Calu3 (cell line): ENCODE results near the gene SLC25A14. TPM values are rescaled to one million over a fixed set of nuclear protein-coding genes. Genes with fewer than 3 reads are reported as not detected.

ENCODE experiments used
- BruUV-seq: library from RNA; stranded (reverse); fragments of 400-500 nt; replicated peaks from 2 replicates; lab custom pipeline; 2021; lab: Mats Ljungman, UMichigan
- CTCF ChIA-PET: fragments of 300-600 bp; sonication (Branson Sonifier 250); formaldehyde crosslinking; loops from one replicate; lab custom pipeline; 2022; ENCODE audit warnings: antibody characterized with exemption; lab: Charles Lee
- DNase-seq: peaks from one replicate; pipeline ENCODE4 v3.0.0; 2022
- H3K27ac Mint-ChIP-seq: one replicate; pipeline ENCODE4 v1.8.0; 2022; ENCODE audit warnings: mixed read lengths; ENCODE audit not compliant: unreplicated experiment
- H3K27me3 Mint-ChIP-seq: one replicate; pipeline ENCODE4 v1.8.0; 2022; ENCODE audit warnings: mixed read lengths; ENCODE audit not compliant: unreplicated experiment
- H3K36me3 Mint-ChIP-seq: one replicate; pipeline ENCODE4 v1.8.0; 2022; ENCODE audit warnings: mild to moderate bottlenecking, moderate library complexity, mixed read lengths; ENCODE audit not compliant: insufficient read depth, unreplicated experiment
- H3K4me1 Mint-ChIP-seq: one replicate; pipeline ENCODE4 v1.8.0; 2022; ENCODE audit warnings: mild to moderate bottlenecking, low read depth, mixed read lengths; ENCODE audit not compliant: unreplicated experiment
- H3K4me3 Mint-ChIP-seq: one replicate; pipeline ENCODE4 v1.8.0; 2022; ENCODE audit warnings: mild to moderate bottlenecking, low read depth, moderate library complexity, mixed read lengths; ENCODE audit not compliant: unreplicated experiment
- H3K9me3 Mint-ChIP-seq: one replicate; pipeline ENCODE4 v1.8.0; 2022; ENCODE audit warnings: low read depth, mixed read lengths; ENCODE audit not compliant: unreplicated experiment
- CTCF ChIP-seq: fragments of 200-600 bp; IDR thresholded peaks from one replicate; pipeline ENCODE4 v1.8.0; 2022; ENCODE audit warnings: antibody characterized with exemption; ENCODE audit not compliant: unreplicated experiment
- intact Hi-C: fragments of 100-400 bp; cut with micrococcal nuclease; formaldehyde crosslinking; loops from one replicate; pipeline ENCODE4 v1.10.0; 2022; ENCODE audit not compliant: unreplicated experiment
- total RNA-seq: library from RNA; stranded (reverse); gene quantifications from 2 replicates; pipeline ENCODE4 v1.2.3, GENCODE V29; 2022

SLC25A14 gene
- total RNA-seq, 1 experiment from 2014 or later, result 15.4 TPM

- CTCF ChIA-PET, result no interaction called here
- Mint-ChIP-seq H3K27me3 (no peaks in the 10 kb centered on the region), H3K27ac (no peak overlapping the region), H3K36me3 (peaks cover 18% of the 10 kb centered on the region), H3K9me3 (no peaks in the 10 kb centered on the region), H3K4me3 (no peak overlapping the region), H3K4me1 (no peaks in the 10 kb centered on the region)
- DNase-seq, result no peak
- no peak for TF ChIP-seq CTCF
- intact Hi-C loops, result no loop called here
- no TSS peak for BruUV-seq
Observed at GRCh38 chrX:130415201-130415600, 75.5 kb downstream of the SLC25A14 start.

- Mint-ChIP-seq H3K9me3 (no peaks in the 10 kb centered on the region), H3K36me3 (peaks cover 13% of the 10 kb centered on the region)
Observed at GRCh38 chrX:130416785-130417184, 77.1 kb downstream of the SLC25A14 start.

GRCh38 chrX:130418066-130418465 lies 78.3 kb downstream of the SLC25A14 start:
- Mint-ChIP-seq H3K27ac (no peak overlapping the region), H3K36me3 (peaks cover 5% of the 10 kb centered on the region), H3K4me3 (no peak overlapping the region), H3K9me3 (no peaks in the 10 kb centered on the region), H3K4me1 (no peaks in the 10 kb centered on the region), H3K27me3 (no peaks in the 10 kb centered on the region)
- no peak for DNase-seq
- TF ChIP-seq CTCF, result no peak
- intact Hi-C loops, result no loop called here
- CTCF ChIA-PET, result no interaction called here
- BruUV-seq, result no TSS peak

More at GRCh38 chrX:130416785-130417184, 77.1 kb downstream of the SLC25A14 start:
- Mint-ChIP-seq H3K4me1 (no peaks in the 10 kb centered on the region), H3K4me3 (no peak overlapping the region), H3K27me3 (no peaks in the 10 kb centered on the region), H3K27ac (no peak overlapping the region)
- no TSS peak for BruUV-seq
- CTCF ChIA-PET, result no interaction called here
- intact Hi-C loops, result no loop called here
- no peak for TF ChIP-seq CTCF
- DNase-seq, result no peak

GRCh38 chrX:130418740-130419139 lies 79.0 kb downstream of the SLC25A14 start:
- H3K27ac Mint-ChIP-seq, result no peak overlapping the region
- DNase-seq, result no peak
- TF ChIP-seq CTCF, result no peak
- no peaks in the 10 kb centered on the region for H3K4me1 Mint-ChIP-seq
- no peaks in the 10 kb centered on the region for H3K27me3 Mint-ChIP-seq
- H3K36me3 Mint-ChIP-seq, result peaks cover 5% of the 10 kb centered on the region
- intact Hi-C loops, result no loop called here
- H3K9me3 Mint-ChIP-seq, result no peaks in the 10 kb centered on the region
- H3K4me3 Mint-ChIP-seq, result no peak overlapping the region
- CTCF ChIA-PET, result no interaction called here
- BruUV-seq, result no TSS peak
